HG03457 (cell line): ENCODE measurements around the gene RNF220.
"Not testable (repeated sequence)": the region's sequence is repeated elsewhere in the genome, so short reads cannot be mapped to it uniquely, and the experiment has no call there.

ENCODE experiments used
- ATAC-seq: cut with Tn5 transposase; IDR thresholded peaks from one replicate; pipeline ENCODE4 v1.9.1; 2021; ENCODE audit warnings: moderate number of reproducible peaks; ENCODE audit not compliant: unreplicated experiment

RNF220 gene

DNA sequence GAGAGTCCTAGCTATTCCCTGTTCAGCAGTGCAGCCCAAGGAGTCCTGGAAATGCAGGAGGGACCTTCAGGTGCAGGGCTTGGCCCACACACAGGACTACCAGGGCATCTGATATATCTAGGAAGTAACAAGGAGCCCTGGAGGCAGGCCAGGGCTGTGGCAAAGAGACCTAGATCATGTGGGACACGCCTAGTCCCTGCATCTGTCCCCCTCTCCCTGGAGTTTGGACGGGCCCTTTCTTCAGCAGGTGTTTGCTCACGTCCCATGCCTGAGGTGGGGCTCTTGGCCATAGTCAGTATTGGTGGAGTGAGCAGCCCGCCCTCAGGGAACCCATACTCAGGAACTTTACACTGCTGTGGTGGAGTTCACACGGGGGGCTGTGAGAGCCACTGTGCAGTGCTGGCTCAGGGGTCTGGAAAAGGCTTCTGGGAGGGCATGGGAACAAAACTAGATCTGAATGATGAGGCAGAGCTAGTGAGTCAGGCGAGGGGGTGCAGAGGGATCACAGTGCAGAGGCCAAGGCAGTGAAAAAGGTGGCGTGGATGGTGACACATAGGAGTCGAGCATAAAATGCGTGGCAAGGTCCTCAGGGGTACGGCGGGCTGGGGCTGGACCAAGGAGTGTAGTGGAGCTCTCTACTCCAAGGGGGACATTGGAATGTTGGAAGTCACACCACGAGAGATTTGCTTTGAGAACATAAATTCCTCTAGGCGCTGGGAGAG is 243.6 kb downstream of the RNF220 start:
- ATAC-seq, result no peak

DNA sequence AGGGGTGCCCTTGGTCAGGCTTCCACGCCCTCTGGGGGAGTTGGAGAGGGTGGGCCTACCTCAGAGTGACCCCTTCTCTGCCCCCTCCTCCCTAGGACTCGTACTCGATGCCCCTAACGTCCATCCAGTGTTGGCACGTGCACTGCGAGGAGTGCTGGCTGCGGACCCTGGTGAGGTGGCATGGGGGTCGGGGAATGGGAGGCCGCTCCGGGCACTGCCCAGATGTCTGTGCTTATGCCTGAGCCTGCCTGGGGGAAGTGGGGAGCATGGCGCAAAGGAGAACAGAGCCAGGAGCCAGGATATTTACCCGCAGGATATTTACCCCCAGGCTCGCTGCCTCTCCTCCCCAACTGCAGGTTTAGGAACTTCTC is 244.7 kb downstream of the RNF220 start:
- no peak for ATAC-seq

DNA sequence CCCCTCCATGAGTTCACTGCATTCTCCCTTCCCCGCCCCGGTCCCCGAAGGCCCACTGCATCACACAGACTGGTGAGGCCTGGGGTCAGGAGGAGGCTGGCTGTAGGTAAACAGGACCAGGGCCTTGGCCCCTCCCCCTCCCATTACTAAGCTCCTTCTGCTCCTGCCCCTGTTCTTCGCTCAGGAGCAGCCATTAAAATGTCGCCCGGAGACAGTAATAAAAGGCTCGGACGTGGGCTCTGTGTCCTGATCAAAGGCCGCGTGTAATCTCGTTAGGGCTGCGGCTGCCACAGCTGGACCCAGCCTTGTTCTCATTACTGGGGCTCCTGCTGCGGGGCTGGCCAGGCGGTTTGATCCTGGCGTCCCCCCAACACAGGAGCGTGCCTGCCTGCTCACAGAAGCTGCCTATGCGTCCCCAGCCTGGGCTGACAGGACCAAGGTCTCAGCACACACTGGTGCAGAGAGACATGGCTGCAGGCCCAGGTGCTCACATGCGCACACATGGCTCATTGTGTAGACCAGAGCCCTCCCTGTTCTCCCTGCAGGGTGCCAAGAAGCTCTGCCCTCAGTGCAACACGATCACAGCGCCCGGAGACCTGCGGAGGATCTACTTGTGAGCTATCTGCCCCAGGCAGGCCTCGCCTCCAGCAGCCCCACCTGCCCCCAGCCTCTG is 245.2 kb downstream of the RNF220 start:
- ATAC-seq, result no peak

DNA sequence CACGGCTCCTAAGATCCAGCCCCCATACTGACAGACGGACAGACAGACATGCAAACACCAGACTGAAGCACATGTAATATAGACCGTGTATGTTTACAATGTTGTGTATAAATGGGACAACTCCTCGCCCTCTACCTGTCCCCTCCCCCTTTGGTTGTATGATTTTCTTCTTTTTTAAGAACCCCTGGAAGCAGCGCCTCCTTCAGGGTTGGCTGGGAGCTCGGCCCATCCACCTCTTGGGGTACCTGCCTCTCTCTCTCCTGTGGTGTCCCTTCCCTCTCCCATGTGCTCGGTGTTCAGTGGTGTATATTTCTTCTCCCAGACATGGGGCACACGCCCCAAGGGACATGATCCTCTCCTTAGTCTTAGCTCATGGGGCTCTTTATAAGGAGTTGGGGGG is 246.0 kb downstream of the RNF220 start:
- ATAC-seq, result no peak

- peak; percentile 54 for ATAC-seq
Observed at GRCh38 chr1:44652445-44653106, 247.5 kb downstream of the RNF220 start.

GRCh38 chr1:44653107-44653964 is 248.3 kb downstream of the RNF220 start:
- ATAC-seq, result no peak

GRCh38 chr1:44654621-44655187 is 249.6 kb downstream of the RNF220 start:
- ATAC-seq, result no peak

- ATAC-seq, result no peak
Observed at GRCh38 chr1:44655609-44656008, 250.6 kb downstream of the RNF220 start.

- no peak for ATAC-seq
Observed at GRCh38 chr1:44659566-44659965, 254.5 kb downstream of the RNF220 start.

DNA sequence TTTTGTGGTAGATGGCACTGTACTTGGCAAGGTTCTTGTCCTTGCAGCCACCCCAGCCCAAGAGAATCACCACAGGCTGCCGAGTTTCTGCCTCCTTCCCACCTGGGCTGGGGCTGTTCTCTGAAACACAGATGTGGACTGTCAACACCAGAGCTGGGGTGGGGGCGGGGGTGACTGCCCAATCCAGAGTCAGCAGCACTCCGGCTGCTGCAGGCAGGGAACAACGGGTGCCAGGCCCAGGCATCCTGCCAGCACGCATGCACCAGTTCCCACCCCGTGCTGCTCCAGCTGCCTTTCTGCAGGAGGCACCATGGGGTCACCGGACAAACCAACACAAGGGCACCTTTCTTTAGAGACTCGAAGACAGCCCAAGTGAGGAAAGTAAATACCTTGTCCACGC is 255.1 kb downstream of the RNF220 start:
- no peak for ATAC-seq

DNA sequence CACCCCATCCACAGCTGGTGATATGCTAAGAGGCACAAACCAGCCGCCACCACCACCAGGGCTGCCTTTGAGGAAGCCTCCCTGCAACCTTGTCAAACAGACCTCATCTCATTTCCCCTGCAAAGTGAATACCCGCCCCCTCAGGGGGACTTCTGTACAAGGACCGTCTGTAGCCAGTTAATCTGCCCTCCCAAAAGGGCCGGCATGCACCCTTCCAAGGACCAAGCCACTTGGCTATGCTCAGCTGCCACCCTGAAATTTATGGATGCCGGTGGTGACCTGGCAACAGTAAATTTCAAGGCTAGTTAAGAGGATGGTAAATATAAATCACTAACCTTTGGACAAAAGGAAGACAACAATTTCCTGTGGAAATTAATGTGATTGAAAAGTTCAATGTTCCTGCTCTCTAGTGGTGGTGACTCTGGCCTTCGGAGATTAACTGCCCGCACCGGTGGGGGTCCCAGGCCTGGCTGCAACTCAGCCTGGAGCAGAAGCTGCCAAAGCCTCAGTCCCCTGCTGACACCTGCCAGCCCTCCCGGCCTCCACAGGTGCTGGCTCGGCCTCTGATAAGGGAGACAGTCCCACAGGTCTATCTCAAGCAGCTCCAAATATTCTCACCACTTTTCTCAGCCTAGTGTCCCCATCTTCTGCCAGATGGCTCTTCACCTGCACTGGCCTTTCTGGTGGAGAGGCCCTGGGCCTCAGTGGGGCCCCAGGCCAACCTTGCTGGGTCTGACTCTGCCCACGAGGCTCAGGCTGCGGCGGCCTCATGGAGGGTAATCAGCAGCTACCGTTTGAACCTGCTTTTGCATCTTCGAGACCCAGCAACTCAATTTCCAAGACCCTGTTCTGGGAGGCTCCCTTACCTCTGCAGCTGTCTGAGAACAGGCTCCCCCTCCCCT is 257.0 kb downstream of the RNF220 start:
- ATAC-seq, result no peak

DNA sequence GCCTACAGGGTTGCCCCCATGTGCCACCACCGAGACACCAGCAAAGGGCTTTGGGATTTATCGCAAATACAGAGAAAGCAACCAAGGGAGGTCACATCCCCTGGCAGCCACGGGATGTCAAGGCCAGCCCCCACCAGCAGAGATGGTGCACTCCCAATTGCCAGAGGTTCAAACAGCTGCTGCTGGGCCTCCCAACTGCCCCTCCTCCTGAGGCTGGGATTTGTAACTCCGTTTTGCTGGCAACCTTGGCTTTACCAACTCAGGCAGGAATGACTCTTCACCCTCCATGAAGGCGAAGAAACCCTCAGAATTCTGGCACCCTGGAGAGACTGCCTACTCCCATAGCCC is 257.6 kb downstream of the RNF220 start:
- ATAC-seq, result no peak

DNA sequence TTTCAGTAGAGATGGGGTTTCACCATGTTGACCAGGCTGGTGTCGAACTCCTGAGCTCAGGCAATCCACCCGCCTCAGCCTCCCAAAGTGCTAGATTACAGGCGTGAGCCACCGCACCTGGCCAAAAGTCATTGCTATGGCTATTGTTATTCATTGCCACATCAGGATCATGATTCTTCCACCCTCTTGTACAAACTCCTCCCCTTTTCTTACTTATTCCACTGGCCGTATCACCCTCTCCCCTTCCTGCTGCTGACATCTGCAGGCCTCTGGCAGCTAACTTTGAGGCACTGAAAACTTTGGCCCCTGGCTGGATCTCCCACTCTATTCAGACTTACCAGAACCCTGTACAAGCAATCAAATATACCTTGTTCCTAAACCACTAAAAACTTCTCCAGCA is 258.4 kb downstream of the RNF220 start:
- ATAC-seq, result no peak

DNA sequence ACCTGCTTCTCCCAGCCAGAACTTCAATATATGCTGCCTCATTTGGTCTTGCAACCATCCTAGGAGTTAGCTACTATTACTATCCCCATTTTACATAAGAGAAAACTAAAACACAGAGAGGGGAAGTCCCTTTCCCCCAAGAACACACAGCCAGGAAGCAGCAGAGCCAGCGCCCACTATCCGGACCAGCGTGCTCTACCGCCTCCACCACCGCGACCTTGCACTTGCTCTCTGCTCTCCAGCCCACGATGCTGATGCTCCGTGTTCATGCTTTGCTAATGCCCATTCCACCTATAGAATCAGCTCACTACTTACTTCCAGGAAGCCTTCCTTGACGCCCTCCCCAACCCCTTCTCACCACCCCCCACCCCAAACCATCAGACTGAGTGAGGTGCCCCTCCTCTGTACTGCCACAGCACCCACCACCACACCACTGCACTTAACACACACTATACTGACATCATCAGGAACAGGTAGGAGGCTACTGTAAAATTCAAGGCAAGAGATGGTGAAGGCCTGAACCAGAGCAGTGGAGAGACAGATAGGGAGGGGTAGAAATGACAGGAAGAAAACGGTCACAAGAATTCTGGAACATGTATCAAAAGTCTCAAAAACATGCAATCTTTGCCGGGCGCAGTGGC is 259.8 kb downstream of the RNF220 start:
- no peak for ATAC-seq

DNA sequence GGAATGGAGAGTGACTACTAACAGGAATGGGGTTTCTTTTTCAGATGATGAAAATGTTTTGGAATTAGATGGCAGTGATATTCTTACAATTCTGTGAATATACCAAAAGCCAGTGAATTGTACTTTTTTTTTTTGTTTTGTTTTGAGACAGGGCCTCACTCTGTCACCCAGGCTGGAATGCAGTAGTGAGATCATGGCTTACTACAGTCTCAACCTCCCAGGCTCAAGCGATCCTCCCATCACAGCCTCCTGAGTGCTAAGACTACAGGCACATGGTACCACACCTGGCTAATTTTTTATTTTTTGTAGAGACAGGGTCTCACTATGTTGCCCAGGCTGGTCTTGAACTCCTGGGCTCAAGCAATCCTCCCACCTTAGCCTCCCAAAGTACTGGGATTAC is 261.7 kb downstream of the RNF220 start:
- not testable (repeated sequence) for ATAC-seq

GRCh38 chr1:44670751-44671640 is 265.9 kb downstream of the RNF220 start:
- ATAC-seq, result no peak

DNA sequence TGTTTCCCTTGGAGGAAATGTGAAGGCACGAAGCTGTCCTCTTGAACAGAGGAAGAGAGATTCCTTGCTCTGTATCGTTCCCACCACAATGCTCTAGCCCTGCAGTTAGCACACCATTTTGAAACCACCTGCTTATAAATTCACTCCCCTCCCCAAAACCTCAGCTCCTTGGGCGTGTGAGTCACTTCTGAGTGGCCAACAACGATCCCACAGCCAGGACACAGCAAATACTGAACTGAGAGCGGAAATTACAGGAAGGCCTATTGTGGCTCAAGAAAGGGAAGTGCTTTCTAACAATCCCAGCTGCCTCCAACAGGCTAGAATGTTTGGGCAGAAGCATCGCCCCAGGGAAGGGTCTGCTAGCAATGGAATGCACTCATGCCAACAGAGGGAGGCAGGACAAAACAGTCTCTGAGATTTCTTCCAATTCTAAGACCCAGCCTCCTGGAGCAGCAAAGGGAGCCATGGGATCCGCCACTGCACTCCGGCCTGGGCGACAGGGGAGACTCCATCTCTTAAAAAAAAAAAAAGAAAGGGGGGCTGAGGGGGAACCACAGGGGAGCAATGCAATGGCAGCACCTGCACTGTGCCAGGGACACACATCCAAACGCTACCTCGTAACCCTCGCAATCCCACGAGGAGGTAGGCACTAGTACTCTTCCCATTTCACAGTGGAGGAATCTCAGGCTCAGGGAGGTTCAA is 267.4 kb downstream of the RNF220 start:
- no peak for ATAC-seq
